HS-27A (cell line): ENCODE results near the gene CCDC70.
"Not testable (repeated sequence)": the region's sequence is repeated elsewhere in the genome, so short reads cannot be mapped to it uniquely, and the experiment has no call there.

Experiments used
- DNase-seq: peaks from one replicate; pipeline ENCODE4 v3.0.0-alpha.2; 2012; ENCODE audit warnings: low read depth, missing footprints

Gene CCDC70

GRCh38 chr13:51909265-51909664 is 47.5 kb downstream of the CCDC70 start:
- DNase-seq, result not testable (repeated sequence)

DNA sequence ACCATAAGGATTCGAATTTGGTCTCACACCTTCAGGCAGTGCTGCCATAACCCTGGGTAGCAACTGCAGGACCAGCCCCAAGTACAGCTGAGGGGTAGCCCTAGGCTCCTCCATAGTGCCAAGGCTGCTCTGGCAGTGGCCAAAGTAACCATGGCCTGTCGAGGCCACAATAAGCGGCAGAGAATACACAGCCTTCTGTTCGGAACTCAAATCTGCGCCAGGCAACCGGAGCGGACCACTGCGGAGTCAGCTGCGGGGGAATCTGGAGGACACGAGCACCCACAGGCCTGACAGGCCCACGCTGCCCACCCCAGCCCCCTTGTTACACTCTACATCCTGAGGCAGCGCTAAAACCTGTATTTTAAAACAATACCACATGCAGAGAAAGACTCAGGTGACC is 48.7 kb downstream of the CCDC70 start:
- no peak for DNase-seq

GRCh38 chr13:51912091-51912490 is 50.3 kb downstream of the CCDC70 start:
- DNase-seq, result no peak

DNA sequence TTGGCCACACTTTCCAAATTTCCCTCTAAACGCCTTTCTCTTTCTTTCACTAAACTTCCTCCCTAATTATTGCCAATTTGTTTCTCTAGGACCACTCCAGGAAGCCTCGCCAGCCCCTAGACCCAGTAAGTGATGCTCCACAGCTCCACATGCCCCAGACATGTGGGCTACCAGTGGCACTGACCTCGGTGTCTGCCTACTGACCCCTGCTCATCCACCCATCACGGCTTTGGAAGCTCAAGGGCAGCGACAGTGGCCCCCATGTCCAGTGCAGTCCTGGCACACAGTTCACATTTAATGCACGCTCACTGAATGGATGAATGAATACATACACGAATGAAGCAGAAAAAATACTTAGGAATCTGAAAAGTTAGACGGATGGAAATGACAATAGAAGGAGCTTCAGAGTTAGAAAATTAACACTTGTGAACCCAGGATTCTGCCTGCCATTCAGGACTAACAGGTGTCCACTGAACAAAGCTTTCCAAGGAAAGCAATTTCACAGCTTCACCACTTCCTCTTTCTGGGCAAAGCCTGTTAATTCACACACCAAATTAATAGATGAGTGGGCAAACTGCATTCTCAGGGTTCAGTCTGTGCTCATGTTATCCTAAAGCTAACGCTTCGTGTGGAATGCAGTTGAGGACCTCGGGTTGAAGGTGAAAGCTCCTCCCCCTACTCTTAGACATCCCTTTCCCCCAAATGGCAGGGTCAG is 50.9 kb downstream of the CCDC70 start:
- no peak for DNase-seq

GRCh38 chr13:51913421-51914136 is 51.8 kb downstream of the CCDC70 start:
- DNase-seq, result no peak

- DNase-seq, result no peak
Measured at GRCh38 chr13:51914137-51914493, 52.3 kb downstream of the CCDC70 start.
